IMR-90 (cell line): ENCODE results near the gene CXCL11. TPM values are rescaled to one million over a fixed set of nuclear protein-coding genes. Genes with fewer than 3 reads are reported as not detected.

ENCODE experiments used
- ATAC-seq: fragments of 200-7000 bp; cut with Tn5 transposase; 2 replicates; pipeline ENCODE4 v1.9.1; 2020; ENCODE audit warnings: low read depth, mild to moderate bottlenecking, moderate library complexity
- BruUV-seq: library from RNA; stranded (reverse); fragments of 400-500 nt; replicated peaks from 2 replicates; lab custom pipeline; 2021; lab: Mats Ljungman, UMichigan
- CTCF ChIA-PET: fragments of 300-600 bp; formaldehyde crosslinking; extraction: SDS; loops from one replicate; lab custom pipeline; 2021; ENCODE audit warnings: antibody characterized with exemption; lab: Yijun Ruan, JAX
- POLR2A ChIA-PET: fragments of 300-600 bp; sonication (Branson Sonifier 250); formaldehyde crosslinking; loops from one replicate; lab custom pipeline; 2022; ENCODE audit warnings: antibody characterized with exemption; ENCODE audit not compliant: unreplicated experiment; lab: Charles Lee
- DNase-seq: peaks from one replicate; pipeline ENCODE4 v3.0.0; 2013
- H2AFZ ChIP-seq: replicated peaks from 2 replicates; pipeline ENCODE3; 2013; ENCODE audit warnings: low read length, mild to moderate bottlenecking; ENCODE audit not compliant: poor library complexity
- H2AK5ac ChIP-seq: 2 replicates; pipeline ENCODE4 v1.6.1; 2013; ENCODE audit warnings: low read depth, low read length, inconsistent platforms
- H2AK9ac ChIP-seq: replicated peaks from 2 replicates; pipeline ENCODE3; 2013; ENCODE audit warnings: mild to moderate bottlenecking, low read depth, low read length, moderate library complexity; ENCODE audit not compliant: poor library complexity
- H2BK120ac ChIP-seq: 2 replicates; pipeline ENCODE4 v1.6.1; 2013; ENCODE audit warnings: low read depth, low read length, inconsistent platforms
- H2BK15ac ChIP-seq: 3 replicates; pipeline ENCODE4 v1.6.1; 2013; ENCODE audit warnings: low read depth, low read length, inconsistent platforms
- H2BK20ac ChIP-seq: 2 replicates; pipeline ENCODE4 v1.6.1; 2013; ENCODE audit warnings: low read depth, mild to moderate bottlenecking, inconsistent platforms, low read length, moderate library complexity
- H2BK5ac ChIP-seq: 2 replicates; pipeline ENCODE4 v1.6.1; 2013; ENCODE audit warnings: mild to moderate bottlenecking, low read depth, low read length, inconsistent platforms; ENCODE audit not compliant: poor library complexity, severe bottlenecking
- H3K14ac ChIP-seq: replicated peaks from 2 replicates; pipeline ENCODE4 v1.6.1; 2013; ENCODE audit warnings: low read depth, low read length, inconsistent platforms
- H3K18ac ChIP-seq: 2 replicates; pipeline ENCODE4 v1.6.1; 2013; ENCODE audit warnings: low read depth, low read length, control low read depth
- H3K23ac ChIP-seq: 2 replicates; pipeline ENCODE4 v1.6.1; 2013; ENCODE audit warnings: low read depth, low read length, inconsistent platforms
- H3K27ac ChIP-seq: 2 replicates; pipeline ENCODE4 v1.5.1; 2013; ENCODE audit warnings: mild to moderate bottlenecking, control low read depth, low read length; ENCODE audit not compliant: insufficient read depth
- H3K27me3 ChIP-seq: 2 replicates; pipeline ENCODE4 v1.6.1; 2013; ENCODE audit warnings: low read length; ENCODE audit not compliant: control insufficient read depth, insufficient read depth
- H3K36me3 ChIP-seq: 2 replicates; pipeline ENCODE4 v1.6.1; 2013; ENCODE audit warnings: low read length, mixed read lengths; ENCODE audit not compliant: control insufficient read depth, insufficient read depth
- H3K4ac ChIP-seq: 2 replicates; pipeline ENCODE4 v1.6.1; 2013; ENCODE audit warnings: low read depth, low read length, inconsistent platforms
- H3K4me1 ChIP-seq: 2 replicates; pipeline ENCODE4 v1.6.1; 2013; ENCODE audit warnings: low read length, mixed read lengths; ENCODE audit not compliant: control insufficient read depth, insufficient read depth
- H3K4me2 ChIP-seq: 2 replicates; pipeline ENCODE4 v1.6.1; 2013; ENCODE audit warnings: low read depth, mild to moderate bottlenecking, control low read depth, low read length, moderate library complexity
- H3K4me3 ChIP-seq: 2 replicates; pipeline ENCODE4 v1.5.1; 2013; ENCODE audit warnings: low read depth, mild to moderate bottlenecking, control low read depth, low read length, moderate library complexity; ENCODE audit not compliant: insufficient read depth
- H3K56ac ChIP-seq: 2 replicates; pipeline ENCODE4 v1.6.1; 2013; ENCODE audit warnings: low read length, inconsistent platforms; ENCODE audit not compliant: insufficient read depth; ENCODE audit errors: extremely low read depth
- H3K79me1 ChIP-seq, 2 experiments: 2 replicates each; pipeline ENCODE4 v1.6.1; 2013; ENCODE audit warnings: low read length in 2 of 2, inconsistent platforms in 1 of 2, low read depth in 1 of 2
- H3K9ac ChIP-seq: 2 replicates; pipeline ENCODE4 v1.6.1; 2013; ENCODE audit warnings: low read depth, low read length, control low read depth
- H3K9me1 ChIP-seq: 2 replicates; pipeline ENCODE4 v1.6.1; 2013; ENCODE audit warnings: low read length, inconsistent platforms; ENCODE audit not compliant: insufficient read depth
- H3K9me3 ChIP-seq: 2 replicates; pipeline ENCODE4 v1.6.1; 2013; ENCODE audit warnings: low read length; ENCODE audit not compliant: control insufficient read depth, insufficient read depth
- H4K20me1 ChIP-seq: 2 replicates; pipeline ENCODE4 v1.6.1; 2013; ENCODE audit warnings: low read length, inconsistent platforms; ENCODE audit not compliant: insufficient read depth
- H4K5ac ChIP-seq: 2 replicates; pipeline ENCODE4 v1.6.1; 2013; ENCODE audit warnings: mild to moderate bottlenecking, low read depth, low read length, control low read depth
- H4K8ac ChIP-seq, 2 experiments: 2 replicates each; pipeline ENCODE4 v1.6.1; 2013; ENCODE audit warnings: low read depth in 2 of 2, low read length in 2 of 2, control low read depth in 1 of 2, inconsistent platforms in 1 of 2
- H4K91ac ChIP-seq: 2 replicates; pipeline ENCODE4 v1.6.1; 2013; ENCODE audit warnings: low read depth, low read length, inconsistent platforms; ENCODE audit not compliant: insufficient read depth
- CHD1 ChIP-seq: IDR thresholded peaks from 2 replicates; pipeline ENCODE4 v1.6.1; 2012; ENCODE audit warnings: low read depth, low read length, improper control_type of control experiment
- FOS ChIP-seq: fragments of 150-350 bp; IDR thresholded peaks from 2 replicates; pipeline ENCODE4 v1.6.1; 2016; ENCODE audit warnings: low read depth, low read length
- MAFK ChIP-seq: IDR thresholded peaks from 2 replicates; pipeline ENCODE4 v1.6.1; 2012; ENCODE audit warnings: low read depth, low read length, improper control_type of control experiment
- MAZ ChIP-seq: IDR thresholded peaks from 2 replicates; pipeline ENCODE4 v1.6.1; 2012; ENCODE audit warnings: low read depth, mild to moderate bottlenecking, low read length, improper control_type of control experiment, moderate library complexity, borderline replicate concordance
- NFE2L2 ChIP-seq: fragments of 150-350 bp; IDR thresholded peaks from 2 replicates; pipeline ENCODE4 v1.6.1; 2016; ENCODE audit warnings: low read depth, mild to moderate bottlenecking, low read length
- POLR2A ChIP-seq: IDR thresholded peaks from 2 replicates; pipeline ENCODE4 v1.6.1; 2012; ENCODE audit warnings: mild to moderate bottlenecking, low read depth, low read length
- RAD21 ChIP-seq: IDR thresholded peaks from 2 replicates; pipeline ENCODE4 v1.6.1; 2012; ENCODE audit warnings: low read length, improper control_type of control experiment
- RCOR1 ChIP-seq: IDR thresholded peaks from 2 replicates; pipeline ENCODE4 v1.6.1; 2012; ENCODE audit warnings: mild to moderate bottlenecking, low read length, improper control_type of control experiment; ENCODE audit not compliant: insufficient replicate concordance
- RFX5 ChIP-seq: IDR thresholded peaks from 2 replicates; pipeline ENCODE4 v1.8.0; 2012; ENCODE audit warnings: low read depth, mild to moderate bottlenecking, low read length, moderate library complexity
- SMC3 ChIP-seq: fragments of 150-350 bp; IDR thresholded peaks from 2 replicates; pipeline ENCODE4 v1.6.1; 2016; ENCODE audit warnings: low read depth, mild to moderate bottlenecking, antibody characterized with exemption, low read length, moderate library complexity
- WGBS, 2 experiments: methylation state at CpG; one replicate each; pipeline versions ENCODE4 v1.1.5 to v1.1.7; 2013; ENCODE audit warnings: missing lambda C conversion rate in 2 of 2; ENCODE audit not compliant: insufficient read length in 1 of 2; ENCODE audit errors: extremely low coverage in 2 of 2; 5-methylcytosine and 5-hydroxymethylcytosine counted together
- dilution Hi-C: fragments of 300-500 bp; cut with HindIII; formaldehyde crosslinking; loops from one replicate; pipeline ENCODE4 v1.14.3; 2018; ENCODE audit warnings: low sequenced_read_pairs; ENCODE audit not compliant: unreplicated experiment
- in situ Hi-C: fragments of 300-500 bp; cut with MboI; formaldehyde crosslinking; loops from 3 replicates; pipeline ENCODE4 v1.14.3; 2019; ENCODE audit warnings: low sequenced_read_pairs, inconsistent platforms, mixed read lengths
- intact Hi-C: fragments of 100-400 bp; cut with micrococcal nuclease; formaldehyde crosslinking; loops from 2 replicates; pipeline ENCODE4 v1.10.0; 2022
- polyA plus RNA-seq, 3 experiments: library from polyadenylated mRNA; depleted of rRNA; stranded (reverse); fragments of >200 nt; gene quantifications; 2 replicates each; pipeline ENCODE4 v1.2.3, GENCODE V29; 2012; ENCODE audit warnings: low replicate concordance in 1 of 3
- total RNA-seq: library from RNA; depleted of rRNA; stranded (reverse); fragments of >200 nt; gene quantifications from 2 replicates; pipeline ENCODE4 v1.2.3, GENCODE V29; 2012
- TF ChIP-seq, protein P1 (sequence below): conservative IDR thresholded peaks from 2 replicates; pipeline ENCODE4 v1.5.1; 2012; ENCODE audit warnings: mild to moderate bottlenecking, low read depth, low read length, improper control_type of control experiment
- TF ChIP-seq, protein P2 (sequence below): fragments of 150-350 bp; IDR thresholded peaks from 2 replicates; pipeline ENCODE4 v1.6.1; 2016; ENCODE audit warnings: low read depth, mild to moderate bottlenecking, low read length, moderate library complexity, borderline replicate concordance

CXCL11 gene
- total and polyA plus RNA-seq, 2 of the 4 experiments (the other 2 are of a cell fraction): under 0.01 TPM; not detected in 1

DNA sequence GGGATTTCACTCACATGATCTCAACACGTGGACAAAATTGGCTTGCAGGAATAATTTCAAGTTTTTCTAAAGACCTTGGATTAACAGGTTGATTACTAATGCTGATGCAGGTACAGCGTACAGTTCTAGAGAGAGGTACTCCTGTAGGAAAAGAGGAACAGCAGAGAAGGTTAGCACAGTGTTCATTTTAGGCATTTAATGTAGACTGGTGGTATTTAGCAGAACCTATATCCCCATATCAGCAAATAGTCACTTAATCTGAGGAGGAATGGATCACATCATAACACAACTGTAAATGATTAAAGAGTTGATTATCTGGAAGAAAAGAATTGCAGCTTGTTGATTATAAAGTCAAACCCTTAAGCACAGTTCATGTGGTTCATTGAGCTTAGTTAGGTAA, 13.2 kb downstream of the CXCL11 start:
- no peak overlapping the region for H3K4me2 ChIP-seq
- H2BK5ac ChIP-seq: no peak overlapping the region
- no peaks in the 10 kb centered on the region for H3K36me3 ChIP-seq
- H3K9me3 ChIP-seq: no peaks in the 10 kb centered on the region
- no peaks in the 10 kb centered on the region for H3K27me3 ChIP-seq
- H3K9me1 ChIP-seq: no peaks in the 10 kb centered on the region
- H4K91ac ChIP-seq: no peak overlapping the region
- no peak overlapping the region for H2AK9ac ChIP-seq
- H3K27ac ChIP-seq: no peak overlapping the region
- intact Hi-C loops (no loop called here), in situ Hi-C loops (no loop called here), dilution Hi-C loops (no loop called here)
- H4K20me1 ChIP-seq: no peaks in the 10 kb centered on the region
- TF ChIP-seq SMC3 (no peak), CHD1 (no peak), FOS (no peak), RCOR1 (no peak), MAZ (no peak), MAFK (no peak), NFE2L2 (no peak), RAD21 (no peak), RFX5 (no peak), POLR2A (no peak)
- TF ChIP-seq, protein P1, sequence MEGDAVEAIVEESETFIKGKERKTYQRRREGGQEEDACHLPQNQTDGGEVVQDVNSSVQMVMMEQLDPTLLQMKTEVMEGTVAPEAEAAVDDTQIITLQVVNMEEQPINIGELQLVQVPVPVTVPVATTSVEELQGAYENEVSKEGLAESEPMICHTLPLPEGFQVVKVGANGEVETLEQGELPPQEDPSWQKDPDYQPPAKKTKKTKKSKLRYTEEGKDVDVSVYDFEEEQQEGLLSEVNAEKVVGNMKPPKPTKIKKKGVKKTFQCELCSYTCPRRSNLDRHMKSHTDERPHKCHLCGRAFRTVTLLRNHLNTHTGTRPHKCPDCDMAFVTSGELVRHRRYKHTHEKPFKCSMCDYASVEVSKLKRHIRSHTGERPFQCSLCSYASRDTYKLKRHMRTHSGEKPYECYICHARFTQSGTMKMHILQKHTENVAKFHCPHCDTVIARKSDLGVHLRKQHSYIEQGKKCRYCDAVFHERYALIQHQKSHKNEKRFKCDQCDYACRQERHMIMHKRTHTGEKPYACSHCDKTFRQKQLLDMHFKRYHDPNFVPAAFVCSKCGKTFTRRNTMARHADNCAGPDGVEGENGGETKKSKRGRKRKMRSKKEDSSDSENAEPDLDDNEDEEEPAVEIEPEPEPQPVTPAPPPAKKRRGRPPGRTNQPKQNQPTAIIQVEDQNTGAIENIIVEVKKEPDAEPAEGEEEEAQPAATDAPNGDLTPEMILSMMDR: no peak
- TF ChIP-seq, protein P2, sequence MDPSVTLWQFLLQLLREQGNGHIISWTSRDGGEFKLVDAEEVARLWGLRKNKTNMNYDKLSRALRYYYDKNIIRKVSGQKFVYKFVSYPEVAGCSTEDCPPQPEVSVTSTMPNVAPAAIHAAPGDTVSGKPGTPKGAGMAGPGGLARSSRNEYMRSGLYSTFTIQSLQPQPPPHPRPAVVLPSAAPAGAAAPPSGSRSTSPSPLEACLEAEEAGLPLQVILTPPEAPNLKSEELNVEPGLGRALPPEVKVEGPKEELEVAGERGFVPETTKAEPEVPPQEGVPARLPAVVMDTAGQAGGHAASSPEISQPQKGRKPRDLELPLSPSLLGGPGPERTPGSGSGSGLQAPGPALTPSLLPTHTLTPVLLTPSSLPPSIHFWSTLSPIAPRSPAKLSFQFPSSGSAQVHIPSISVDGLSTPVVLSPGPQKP: no peak
- no peak overlapping the region for H3K4ac ChIP-seq
- BruUV-seq: no TSS peak
- H2BK20ac ChIP-seq: no peak overlapping the region
- no peak overlapping the region for H3K56ac ChIP-seq
- ATAC-seq (no peak), DNase-seq (no peak)
- H2AFZ ChIP-seq: no peak overlapping the region
- no peak overlapping the region for H4K5ac ChIP-seq
- ChIA-PET CTCF (no interaction called here), POLR2A (no interaction called here)
- H3K23ac ChIP-seq: no peak overlapping the region
- no peak overlapping the region for H3K18ac ChIP-seq
- WGBS, 2 experiments: no CpG with 5 or more reads among the region's 2 CpGs
- no peak overlapping the region for H3K4me3 ChIP-seq
- no peak overlapping the region for H2BK15ac ChIP-seq
- no peak overlapping the region for H3K14ac ChIP-seq
- H3K9ac ChIP-seq: no peak overlapping the region
- H2BK120ac ChIP-seq: no peak overlapping the region
- no peak overlapping the region for H4K8ac ChIP-seq
- no peak overlapping the region for H2AK5ac ChIP-seq
- no peaks in the 10 kb centered on the region for H3K79me1 ChIP-seq
- H3K4me1 ChIP-seq: 0 out of 2 replicates have a peak, but pooled peaks cover 2% of the 10 kb centered on the region
